HG03520 (cell line): ENCODE data around the gene MYBPH.

Source experiments
- ATAC-seq: cut with Tn5 transposase; IDR thresholded peaks from one replicate; pipeline ENCODE4 v1.9.1; 2021; ENCODE audit warnings: mild to moderate bottlenecking, moderate library complexity; ENCODE audit not compliant: unreplicated experiment

The MYBPH gene

DNA sequence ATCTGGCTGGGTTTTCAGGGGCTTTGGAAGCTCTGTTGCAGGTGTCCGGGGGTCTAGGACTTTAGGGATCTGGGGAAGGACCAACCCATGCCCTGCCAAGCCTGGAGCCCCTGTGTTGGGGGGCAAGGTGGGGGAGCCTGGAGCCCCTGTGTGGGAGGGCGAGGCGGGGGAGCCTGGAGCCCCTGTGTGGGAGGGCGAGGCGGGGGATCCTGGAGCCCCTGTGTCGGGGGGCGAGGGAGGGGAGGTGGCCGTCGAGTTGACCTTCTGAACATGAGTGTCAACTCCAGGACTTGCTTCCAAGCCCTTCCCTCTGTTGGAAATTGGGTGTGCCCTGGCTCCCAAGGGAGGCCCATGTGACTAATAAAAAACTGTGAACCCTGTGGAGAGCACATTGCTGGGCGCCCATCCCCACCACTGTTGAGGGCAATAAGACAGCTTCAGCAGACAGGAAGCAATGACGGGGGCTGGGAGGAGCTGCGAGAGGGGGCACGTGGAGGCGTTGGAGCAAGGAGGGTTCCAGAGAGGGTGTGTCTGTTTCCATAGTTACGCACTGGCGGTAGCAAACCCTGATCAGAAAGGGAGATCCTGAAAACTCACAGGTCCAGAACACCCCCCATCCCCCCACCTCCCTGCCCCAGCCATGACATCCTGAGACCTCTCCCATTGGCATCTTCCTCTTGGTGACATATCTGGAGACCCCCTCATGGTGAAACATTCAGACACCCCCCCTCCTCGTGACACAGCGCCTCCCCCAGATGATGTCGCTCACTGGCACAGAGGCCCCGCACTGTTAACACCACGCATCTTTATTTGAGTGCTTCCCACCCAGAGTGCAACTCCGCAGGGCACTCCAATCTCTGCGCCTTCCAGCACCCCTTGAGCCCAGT, 8.4 kb downstream of the MYBPH start:
- no peak for ATAC-seq

DNA sequence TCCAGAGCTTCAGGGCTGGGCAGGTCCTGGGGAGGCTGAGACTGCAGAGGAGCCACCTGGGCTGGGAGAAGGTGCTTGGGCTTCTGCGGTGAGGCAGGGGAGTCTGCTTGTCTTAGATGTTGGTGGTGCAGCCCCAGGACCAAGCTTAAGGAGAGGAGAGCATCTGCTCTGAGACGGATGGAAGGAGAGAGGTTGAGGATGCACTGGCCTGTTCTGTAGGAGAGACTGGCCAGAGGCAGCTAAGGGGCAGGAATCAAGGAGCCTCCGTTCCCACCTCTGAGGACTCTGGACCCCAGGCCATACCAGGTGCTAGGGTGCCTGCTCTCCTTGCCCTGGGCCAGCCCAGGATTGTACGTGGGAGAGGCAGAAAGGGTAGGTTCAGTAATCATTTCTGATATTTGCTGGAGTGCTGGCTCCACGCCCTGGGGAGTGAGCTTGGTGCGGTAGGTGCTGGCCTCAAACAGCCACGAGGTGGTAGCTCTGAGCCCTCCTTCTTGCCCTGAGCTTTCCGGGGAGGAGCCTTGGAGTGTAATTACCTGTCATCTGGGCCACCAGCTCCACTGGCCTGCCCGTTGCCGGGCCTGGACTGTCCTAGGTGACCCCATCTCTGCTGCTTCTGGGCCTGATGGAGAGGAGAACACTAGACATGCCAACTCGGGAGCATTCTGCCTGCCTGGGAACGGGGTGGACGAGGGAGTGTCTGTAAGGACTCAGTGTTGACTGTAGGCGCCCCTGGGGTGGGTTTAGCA, 9.3 kb downstream of the MYBPH start:
- ATAC-seq = no peak

DNA sequence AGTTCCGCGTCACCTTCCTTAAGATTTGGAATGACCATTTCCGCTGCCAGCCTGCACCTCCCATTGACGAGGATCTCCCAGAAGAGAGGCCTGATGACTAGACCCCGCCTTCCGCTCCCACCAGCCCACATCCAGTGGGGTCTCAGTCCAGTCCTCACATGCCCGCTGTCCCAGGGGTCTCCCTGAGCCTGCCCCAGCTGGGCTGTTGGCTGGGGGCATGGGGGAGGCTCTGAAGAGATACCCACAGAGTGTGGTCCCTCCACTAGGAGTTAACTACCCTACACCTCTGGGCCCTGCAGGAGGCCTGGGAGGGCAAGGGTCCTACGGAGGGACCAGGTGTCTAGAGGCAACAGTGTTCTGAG, 9.8 kb downstream of the MYBPH start:
- no peak for ATAC-seq

DNA sequence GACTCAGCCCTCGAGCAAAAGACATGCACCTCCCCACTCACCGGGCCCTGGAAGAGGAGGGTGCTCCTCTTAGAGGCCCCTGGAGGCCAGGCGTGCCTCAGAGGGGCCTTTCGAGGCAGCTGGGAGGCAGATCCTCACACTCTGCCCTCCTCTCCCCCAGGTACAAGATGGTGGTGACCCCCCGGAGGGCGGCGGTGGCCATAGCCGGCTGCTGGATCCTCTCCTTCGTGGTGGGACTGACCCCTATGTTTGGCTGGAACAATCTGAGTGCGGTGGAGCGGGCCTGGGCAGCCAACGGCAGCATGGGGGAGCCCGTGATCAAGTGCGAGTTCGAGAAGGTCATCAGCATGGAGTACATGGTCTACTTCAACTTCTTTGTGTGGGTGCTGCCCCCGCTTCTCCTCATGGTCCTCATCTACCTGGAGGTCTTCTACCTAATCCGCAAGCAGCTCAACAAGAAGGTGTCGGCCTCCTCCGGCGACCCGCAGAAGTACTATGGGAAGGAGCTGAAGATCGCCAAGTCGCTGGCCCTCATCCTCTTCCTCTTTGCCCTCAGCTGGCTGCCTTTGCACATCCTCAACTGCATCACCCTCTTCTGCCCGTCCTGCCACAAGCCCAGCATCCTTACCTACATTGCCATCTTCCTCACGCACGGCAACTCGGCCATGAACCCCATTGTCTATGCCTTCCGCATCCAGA, 10.4 kb downstream of the MYBPH start:
- no peak for ATAC-seq

DNA sequence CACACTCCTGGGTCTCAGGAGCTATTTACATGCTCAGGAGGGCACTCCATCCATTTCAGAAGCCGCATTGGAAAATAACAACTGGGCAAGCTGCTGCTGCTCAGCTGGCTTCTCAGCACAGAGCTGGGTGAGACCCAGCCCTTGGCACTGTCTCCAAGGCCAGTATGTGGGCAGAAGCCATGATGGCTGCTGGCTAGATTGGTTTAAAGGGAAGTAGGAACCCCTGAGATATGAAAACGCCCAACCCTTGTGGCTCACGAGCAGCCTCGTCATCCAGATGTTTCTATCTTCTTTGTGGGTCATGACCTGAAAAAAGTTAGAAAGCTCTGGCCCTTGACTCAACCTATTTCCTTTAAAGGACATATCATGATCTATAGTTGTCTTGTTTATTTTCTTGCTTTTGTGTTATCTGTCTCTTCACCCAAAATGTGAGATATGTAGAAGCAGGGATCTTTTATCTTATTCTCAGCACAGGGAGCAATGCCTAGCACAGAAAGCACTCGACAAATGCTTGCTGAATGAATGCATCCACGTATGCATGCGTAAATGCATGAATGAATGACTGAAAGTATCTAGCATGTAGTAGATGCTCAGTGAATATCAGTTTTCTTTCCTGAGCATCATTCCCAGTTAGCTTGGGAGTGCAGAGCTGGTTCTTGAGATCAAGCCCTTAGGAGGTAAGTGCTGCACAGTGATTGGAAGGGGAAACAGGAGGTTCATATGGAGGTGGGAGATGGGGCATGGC, 11.6 kb downstream of the MYBPH start:
- no peak for ATAC-seq

DNA sequence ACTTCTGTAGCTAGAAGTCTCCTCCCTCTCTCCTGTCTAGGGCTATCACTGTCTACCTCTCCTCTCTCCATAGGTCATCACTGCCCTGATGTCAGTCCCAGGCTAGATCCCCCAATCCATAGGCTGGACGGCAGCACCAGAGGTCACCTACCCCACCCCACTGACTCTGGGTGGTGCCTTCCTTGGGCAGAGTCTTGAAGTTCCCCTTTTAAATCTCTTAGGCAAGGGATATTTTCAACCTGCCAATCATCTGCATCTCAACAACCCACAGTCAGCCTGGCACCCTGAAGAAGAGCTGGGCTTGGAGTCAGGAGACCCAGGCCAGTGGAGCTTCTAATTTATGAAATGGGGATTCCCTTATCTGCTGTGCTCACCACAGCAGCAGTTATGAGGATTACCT, 13.2 kb downstream of the MYBPH start:
- no peak for ATAC-seq

DNA sequence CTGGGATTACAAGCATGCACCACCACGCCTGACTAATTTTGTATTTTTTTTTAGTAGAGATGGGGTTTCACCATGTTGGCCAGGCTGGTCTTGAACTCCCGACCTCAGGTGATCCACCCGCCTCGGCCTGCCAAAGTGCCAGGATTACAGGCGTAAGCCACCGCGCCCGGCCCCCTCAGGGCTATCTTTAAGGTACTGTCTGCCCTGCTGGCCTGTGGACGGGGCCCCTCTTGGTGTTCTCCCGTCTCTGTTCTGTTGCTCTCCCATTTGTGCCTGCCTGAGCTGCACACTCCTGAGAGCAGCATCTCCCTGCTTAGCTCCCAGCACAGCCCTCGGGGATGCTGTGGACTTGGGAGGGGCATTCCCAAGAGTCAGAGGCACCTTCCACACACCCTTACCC, 13.9 kb downstream of the MYBPH start:
- ATAC-seq = no peak

DNA sequence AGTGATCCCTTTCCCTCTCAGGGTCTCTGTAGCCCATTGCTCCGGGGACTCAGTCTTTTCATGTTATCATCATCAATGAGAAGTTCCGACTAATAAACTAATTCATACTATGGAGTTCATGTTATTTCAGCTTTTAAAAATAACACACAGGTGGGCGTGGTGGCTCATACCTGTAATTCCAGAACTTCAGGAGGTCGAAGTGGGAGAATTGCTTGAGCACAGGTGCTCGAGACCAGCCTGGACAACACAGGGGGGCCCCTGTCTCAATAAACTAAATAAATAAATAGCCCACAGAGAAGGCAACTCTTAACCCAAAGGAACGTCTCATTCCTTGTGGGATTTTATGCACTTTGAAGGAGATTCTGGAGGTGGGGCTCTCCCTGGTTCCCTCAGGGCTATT, 14.5 kb downstream of the MYBPH start:
- no peak for ATAC-seq

DNA sequence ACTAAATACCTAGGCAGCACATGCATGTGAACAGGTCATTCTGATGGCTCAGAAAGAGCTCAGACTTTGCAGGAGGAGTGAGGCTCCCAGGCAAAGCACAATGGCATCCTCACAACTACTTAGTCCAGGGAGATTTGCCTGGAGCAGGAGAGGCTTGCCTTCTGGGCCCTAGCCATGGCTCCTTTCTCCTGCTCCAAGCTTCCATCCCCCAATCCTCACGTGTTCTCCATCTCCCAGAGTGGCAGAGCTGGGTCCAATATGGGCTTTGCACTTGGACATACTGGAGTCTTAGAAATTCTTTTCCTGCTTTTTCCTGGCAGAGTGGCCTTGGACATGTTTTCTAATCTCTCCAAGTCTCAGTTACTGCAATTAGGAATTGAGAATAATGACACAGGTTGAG, 15.8 kb downstream of the MYBPH start:
- ATAC-seq = no peak

DNA sequence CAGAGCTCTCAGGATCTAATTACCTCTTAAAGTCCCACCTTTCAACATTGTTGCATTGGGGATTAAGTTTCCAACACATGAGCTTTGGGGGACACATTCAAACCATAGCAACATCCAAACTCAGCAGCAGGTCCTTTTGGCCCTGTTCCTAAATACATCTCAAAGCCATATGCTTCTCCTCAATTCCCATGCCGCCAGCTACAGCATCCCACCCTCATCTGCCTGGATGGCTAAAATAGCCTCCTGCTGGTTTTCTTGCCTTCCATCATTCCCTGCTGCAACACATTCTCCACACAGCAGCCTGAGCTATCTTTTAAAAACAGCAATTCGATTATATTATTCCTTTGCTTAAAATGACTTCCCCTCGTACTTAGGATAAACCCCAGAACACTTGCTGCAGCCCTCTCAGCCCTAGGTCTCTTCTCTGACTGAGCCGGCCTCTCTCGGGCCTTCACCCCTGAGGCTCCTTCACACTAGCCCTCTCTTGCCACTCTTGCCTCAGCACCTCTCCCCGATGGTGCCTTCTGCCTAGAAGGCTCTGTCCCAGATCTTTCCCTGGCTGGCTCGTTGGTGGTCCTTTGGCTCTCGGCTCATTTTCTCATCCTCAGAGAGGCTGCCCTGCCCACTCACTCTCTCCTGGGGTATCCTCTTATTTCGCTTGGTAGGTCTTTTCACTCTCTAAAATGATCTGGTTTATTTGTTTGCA, 16.5 kb downstream of the MYBPH start:
- no peak for ATAC-seq

DNA sequence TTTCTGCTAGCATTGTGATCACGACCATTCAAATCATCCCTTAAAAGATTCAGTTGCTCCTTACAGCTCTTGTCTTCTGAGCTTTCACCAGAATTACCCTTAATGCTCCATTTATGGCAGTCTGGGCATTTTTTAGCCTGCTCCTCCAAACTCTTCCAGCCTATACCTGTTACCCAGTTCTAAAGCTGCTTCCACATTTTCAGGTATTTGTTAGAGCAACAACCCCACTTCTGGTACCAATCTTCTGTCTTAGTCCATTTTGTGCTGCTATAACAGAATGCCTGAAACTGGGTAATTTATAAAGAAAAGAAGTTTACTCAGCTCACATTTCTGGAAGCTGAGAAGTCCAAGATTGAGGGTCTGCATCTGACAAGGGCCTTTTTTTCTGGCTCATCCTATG, 17.2 kb downstream of the MYBPH start:
- no peak for ATAC-seq

DNA sequence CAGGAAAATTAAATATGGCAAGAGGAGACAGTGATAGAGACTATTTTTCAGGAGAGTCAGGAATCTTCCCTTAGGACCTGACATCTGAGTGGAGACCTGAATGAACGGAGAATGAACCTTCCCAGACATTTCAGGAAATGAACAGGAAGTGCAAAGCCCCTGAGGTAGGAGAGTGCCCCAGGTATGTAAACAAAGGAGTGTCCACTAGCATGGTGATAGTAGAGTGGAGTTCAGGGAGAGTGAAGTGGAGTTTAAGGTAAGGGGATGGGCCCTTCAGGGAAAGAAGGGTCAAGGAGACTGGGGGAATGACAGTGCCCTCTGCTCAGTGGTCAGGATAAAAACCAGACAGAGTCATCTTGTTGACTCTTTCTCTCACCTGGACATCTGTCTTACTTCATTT, 19.3 kb downstream of the MYBPH start:
- ATAC-seq = no peak

DNA sequence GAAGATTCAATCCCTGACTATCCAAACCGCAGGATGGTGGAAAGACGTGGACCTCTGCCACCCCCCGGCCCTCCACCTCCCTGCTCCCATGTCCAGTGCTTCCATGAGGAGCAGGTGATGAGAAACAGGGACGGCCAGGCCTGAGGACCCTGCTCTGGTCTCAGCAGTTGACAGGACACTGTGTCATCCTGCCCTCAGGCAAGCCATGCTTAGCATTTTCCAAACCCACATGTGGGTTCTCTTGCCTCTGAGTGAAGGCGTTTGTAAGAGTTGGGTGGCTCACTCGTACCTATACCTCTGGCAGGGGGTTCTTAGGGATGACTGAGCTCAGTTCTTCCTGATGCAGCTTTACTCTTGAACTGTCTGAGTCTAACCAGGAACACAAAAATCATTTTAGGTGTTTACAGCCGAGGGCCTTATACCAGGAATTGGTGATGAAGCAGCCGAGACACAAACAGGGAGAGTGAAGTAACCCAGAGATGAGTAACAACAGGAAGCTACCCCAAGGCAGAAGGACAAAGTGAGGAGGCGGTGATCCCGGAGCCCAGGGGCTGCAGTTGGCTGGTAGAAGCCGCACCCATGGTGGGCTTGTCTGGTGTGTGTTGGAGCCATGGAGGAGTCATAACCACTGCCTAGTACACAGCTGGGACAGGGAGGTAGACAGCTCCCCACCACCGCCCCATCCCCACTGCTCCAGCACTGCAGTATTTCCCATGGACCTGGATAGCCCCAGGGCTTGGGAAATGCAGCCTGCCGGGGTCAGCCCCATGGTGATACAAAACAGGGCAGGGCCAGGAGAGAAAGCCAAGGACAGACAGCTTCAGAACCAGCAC, 21.4 kb downstream of the MYBPH start:
- no peak for ATAC-seq

DNA sequence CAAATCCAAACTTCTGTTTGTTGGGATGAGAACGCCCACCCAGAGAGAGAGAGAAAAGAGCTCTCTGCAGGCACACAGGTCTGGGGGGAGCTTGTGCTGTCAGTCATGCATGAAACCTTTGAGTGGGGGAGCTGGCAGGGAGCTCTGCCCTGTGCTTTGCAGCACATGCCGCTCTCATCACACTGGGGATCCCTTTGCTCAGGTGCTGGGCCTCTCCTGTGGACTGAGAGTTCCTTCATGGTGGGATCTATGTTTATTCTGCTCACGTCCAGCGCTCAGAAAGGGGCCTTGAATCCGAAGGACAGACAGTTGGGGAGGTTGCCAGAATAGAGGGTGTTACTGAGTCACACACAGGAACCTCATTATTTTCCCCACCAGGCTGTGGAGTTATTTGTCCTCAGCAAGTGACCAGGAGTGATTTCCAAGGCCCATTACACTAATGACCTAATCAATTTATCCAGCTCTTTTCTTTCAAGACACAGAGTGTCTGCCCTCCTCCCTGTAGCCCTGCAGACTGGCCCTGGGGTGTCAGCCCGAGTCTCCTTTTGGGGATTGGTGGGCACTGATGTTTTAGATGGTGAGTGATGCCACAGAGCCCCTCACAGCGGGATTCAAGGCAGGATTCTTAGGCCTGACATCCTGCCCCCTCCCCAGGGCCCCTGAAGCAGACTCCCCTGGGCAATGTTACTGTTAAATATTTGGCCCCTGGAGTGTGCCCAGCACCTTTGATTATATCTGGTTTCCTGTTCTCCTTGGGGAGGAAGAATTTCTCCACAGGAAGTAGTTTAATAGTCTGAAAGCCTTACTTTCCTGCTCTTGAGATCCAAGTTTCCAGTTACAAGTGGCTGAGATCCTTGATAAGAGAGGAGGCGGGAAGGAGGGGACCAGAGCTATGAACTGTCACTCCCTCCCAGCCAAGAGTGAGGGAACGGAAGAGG, 22.3 kb downstream of the MYBPH start:
- no peak for ATAC-seq

DNA sequence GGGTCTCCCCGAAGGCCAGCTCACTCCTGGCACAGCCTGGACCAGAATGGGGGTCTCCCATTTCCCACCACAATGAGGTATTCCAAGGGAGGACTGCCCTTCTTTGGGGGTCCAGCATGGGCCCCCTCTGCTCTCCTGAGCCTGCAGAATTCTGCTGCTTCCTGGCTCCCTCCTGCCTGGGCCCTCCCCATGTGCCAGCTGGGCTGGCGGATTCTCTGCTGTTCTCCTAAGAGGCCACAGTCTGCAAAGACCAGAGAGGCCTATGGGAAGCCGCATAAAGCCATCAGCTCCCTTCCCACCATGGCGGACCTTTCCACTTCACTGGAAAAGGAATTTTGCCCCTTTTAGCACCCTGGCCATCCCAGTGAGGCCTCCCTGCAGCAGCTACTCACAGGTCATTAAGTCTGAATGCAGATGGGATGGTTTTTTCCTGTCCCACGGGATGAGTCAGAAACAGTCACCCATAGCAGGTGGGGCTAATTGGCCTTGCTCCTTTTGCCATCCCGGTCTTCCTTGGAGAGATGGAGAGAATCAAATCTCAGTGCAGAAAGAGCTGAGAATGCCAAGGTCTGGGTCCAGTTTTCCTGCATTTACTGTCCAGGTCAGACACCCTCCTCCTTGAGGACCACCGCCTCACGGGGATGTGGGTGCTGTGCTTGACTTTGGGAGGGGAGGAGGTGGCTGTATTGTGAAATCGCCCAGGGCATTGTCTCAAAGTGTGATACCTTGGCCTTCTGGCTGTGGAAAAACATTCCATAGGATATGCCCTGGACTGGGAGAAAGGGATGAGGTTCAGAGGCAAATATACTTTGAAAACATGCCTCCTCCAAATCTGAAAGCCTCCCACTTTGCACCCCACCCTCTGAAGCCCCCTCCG, 23.2 kb downstream of the MYBPH start:
- no peak for ATAC-seq

DNA sequence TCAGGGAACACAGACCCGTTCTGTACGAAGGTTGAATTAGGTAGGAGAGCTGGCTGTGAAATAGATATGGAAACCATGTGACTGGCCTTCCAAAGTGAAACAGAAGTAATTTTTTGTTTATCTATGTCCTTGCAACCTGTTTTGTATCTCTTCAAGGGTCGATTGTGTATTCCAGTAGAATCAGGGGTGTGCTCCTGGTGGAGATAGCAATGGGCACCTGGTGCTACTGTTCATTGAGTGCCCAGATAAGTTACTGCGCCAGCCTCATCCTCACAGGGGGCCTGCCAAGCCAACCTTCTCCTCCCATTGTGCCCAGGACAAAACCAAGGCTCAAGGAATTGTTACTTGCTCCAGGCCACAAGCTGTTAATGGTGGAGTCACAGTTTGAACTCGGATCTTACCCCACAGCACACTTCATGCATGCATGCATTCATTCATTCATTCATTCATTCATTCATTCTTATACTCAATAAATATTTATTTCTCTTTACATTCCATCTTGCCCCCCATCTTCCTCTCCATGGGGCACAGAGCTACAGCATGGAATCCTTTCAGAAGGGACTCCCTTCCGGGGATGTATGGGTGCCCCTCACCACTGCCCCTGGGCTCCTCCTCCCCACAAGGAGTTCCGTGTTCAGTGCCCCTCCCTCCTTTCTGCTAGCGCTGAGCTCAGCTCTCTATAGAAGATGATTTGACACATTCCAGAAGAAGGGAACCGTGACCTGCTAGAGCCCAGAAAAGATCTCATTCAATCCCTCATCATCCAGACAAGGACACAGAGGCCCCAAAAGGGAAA, 24.1 kb downstream of the MYBPH start:
- ATAC-seq = no peak
